ENCODE results near the gene RCOR1.

RCOR1 gene

DNA sequence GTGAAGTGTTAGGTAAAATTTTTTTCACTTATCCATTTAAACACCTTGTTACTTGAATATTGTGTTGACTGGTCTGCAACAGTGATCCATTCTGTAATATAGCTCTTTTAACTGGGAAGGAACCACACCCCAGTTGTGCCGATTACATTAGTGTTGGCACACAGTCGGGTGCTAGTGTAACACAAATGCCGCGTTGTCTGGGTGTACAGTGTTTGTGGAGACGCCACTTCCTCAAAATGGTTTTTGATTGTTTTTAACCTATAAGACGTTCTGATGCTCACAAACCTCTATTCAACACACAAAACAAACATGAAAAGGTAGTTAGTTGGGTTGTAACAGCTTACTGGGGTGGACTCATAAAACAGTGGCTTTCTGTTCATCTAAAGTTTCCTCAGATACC lies 136.8 kb downstream of the RCOR1 start:
- no peaks in the 10 kb centered on the region for H3K79me2 ChIP-seq (ENCODE audit: insufficient read depth, low read length)
- H3K9ac ChIP-seq (ENCODE audit: low read length) = no peak overlapping the region
- no peak overlapping the region for H3K4me2 ChIP-seq (ENCODE audit: low read depth, low read length, poor library complexity, severe bottlenecking)
- no peak overlapping the region for H3K4me3 ChIP-seq (ENCODE audit: insufficient read depth, low read length, poor library complexity, severe bottlenecking)
- H3F3A ChIP-seq (ENCODE audit: insufficient read depth) = no peaks in the 10 kb centered on the region
- H3K9me2 ChIP-seq (replicated peaks; ENCODE audit: insufficient read depth, low read length) = no peaks in the 10 kb centered on the region
- no peaks in the 10 kb centered on the region for H3K27me3 ChIP-seq (ENCODE audit: low read length)
- TF ChIP-seq EZH2phosphoT487 (conservative IDR thresholded peaks at IDR 0.05; ENCODE audit: low read length) = no peak
- TF ChIP-seq, protein P1, sequence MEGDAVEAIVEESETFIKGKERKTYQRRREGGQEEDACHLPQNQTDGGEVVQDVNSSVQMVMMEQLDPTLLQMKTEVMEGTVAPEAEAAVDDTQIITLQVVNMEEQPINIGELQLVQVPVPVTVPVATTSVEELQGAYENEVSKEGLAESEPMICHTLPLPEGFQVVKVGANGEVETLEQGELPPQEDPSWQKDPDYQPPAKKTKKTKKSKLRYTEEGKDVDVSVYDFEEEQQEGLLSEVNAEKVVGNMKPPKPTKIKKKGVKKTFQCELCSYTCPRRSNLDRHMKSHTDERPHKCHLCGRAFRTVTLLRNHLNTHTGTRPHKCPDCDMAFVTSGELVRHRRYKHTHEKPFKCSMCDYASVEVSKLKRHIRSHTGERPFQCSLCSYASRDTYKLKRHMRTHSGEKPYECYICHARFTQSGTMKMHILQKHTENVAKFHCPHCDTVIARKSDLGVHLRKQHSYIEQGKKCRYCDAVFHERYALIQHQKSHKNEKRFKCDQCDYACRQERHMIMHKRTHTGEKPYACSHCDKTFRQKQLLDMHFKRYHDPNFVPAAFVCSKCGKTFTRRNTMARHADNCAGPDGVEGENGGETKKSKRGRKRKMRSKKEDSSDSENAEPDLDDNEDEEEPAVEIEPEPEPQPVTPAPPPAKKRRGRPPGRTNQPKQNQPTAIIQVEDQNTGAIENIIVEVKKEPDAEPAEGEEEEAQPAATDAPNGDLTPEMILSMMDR (IDR thresholded peaks at IDR 0.05; ENCODE audit: insufficient read depth, low read length, poor library complexity, severe bottlenecking) = no peak
- H3K27ac ChIP-seq (ENCODE audit: low read depth, low read length) = no peak overlapping the region
- H3K9me3 ChIP-seq (ENCODE audit: insufficient read depth, low read length) = no peaks in the 10 kb centered on the region
- H3K36me3 ChIP-seq (ENCODE audit: low read length) = peaks cover 5% of the 10 kb centered on the region; the same call in 1 of the 2 replicates
- no peaks in the 10 kb centered on the region for H4K20me1 ChIP-seq (ENCODE audit: low read depth, low read length)
- H2AFZ ChIP-seq (ENCODE audit: low read depth, low read length, severe bottlenecking) = no peak overlapping the region

DNA sequence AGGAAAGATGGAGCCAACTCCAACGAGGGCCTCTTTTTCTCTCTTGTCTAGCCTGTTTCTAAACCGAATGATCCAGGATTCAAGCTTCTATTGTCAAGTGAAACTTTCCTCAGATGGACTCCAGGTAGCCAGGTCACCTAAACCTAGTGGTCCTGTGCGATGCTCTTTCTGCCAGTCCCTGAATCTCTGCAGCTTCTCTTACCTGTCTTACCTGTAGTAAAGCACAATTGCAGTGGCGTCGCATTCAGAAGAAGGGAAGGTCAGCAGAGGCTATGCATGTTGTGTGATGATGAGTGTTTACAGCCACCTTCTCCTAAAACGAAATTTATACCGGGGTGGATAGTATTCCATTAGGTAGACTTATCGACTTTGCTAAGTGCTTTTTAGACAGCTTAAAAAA lies 137.4 kb downstream of the RCOR1 start:
- Histone ChIP-seq H3K4me3 (ENCODE audit: insufficient read depth, low read length, poor library complexity, severe bottlenecking) (no peak overlapping the region), H3K27ac (ENCODE audit: low read depth, low read length) (no peak overlapping the region), H4K20me1 (ENCODE audit: low read depth, low read length) (no peaks in the 10 kb centered on the region), H3K27me3 (ENCODE audit: low read length) (no peaks in the 10 kb centered on the region), H3K9me3 (ENCODE audit: insufficient read depth, low read length) (no peaks in the 10 kb centered on the region), H3K79me2 (ENCODE audit: insufficient read depth, low read length) (no peaks in the 10 kb centered on the region), H3K9ac (ENCODE audit: low read length) (no peak overlapping the region), H2AFZ (ENCODE audit: low read depth, low read length, severe bottlenecking) (no peak overlapping the region), H3K9me2 (replicated peaks; ENCODE audit: insufficient read depth, low read length) (no peaks in the 10 kb centered on the region), H3K36me3 (ENCODE audit: low read length) (peaks cover 5% of the 10 kb centered on the region; the same call in 1 of the 2 replicates), H3F3A (ENCODE audit: insufficient read depth) (no peaks in the 10 kb centered on the region), H3K4me2 (ENCODE audit: low read depth, low read length, poor library complexity, severe bottlenecking) (no peak overlapping the region)
- no peak for TF ChIP-seq EZH2phosphoT487 (conservative IDR thresholded peaks at IDR 0.05; ENCODE audit: low read length)
- TF ChIP-seq, protein P1 (IDR thresholded peaks at IDR 0.05; ENCODE audit: insufficient read depth, low read length, poor library complexity, severe bottlenecking) = no peak

DNA sequence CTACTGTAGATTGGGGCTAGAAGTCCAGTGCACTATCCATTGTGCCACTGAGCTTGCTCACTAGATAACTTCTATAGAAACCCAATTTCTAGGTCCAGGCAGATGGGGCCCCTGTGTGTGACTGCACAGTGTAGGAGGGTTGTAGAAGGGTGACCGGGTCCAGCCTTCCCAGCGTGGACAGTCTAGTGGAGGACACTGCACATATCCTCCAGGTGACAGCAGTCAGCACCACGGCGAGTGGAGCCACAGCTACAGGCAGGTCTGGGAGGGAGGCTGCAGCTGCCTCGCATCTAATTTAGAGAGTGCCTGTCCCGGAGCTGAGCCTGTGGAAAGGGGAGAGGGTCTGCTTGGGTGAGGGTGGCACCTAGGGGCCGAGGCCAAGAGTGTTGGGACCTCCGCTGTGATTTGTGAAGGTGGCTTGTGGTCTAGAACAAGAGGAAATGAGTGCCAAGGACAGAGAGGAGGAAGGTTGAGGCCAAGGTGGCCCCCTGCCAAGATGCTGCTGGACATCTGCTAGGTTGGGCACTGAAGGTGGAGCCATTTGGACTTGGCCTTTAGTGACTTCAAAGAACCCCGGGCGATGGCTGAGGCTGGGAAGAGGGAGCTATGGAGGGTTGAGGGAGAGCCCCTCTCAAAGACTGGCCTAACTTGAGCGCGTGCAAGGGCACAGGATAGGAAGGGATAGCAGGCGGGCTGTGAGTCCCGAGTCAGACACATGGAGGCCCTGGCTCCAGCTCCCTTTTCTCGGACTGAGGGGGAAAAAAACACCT lies 138.8 kb downstream of the RCOR1 start:
- Histone ChIP-seq H3K4me3 (ENCODE audit: insufficient read depth, low read length, poor library complexity, severe bottlenecking) (no peak overlapping the region), H4K20me1 (ENCODE audit: low read depth, low read length) (no peaks in the 10 kb centered on the region), H3K79me2 (ENCODE audit: insufficient read depth, low read length) (no peaks in the 10 kb centered on the region), H3K27ac (ENCODE audit: low read depth, low read length) (no peak overlapping the region), H3K27me3 (ENCODE audit: low read length) (no peaks in the 10 kb centered on the region), H3K36me3 (ENCODE audit: low read length) (peaks cover 5% of the 10 kb centered on the region; the same call in 1 of the 2 replicates), H3K9ac (ENCODE audit: low read length) (no peak overlapping the region), H3K9me2 (replicated peaks; ENCODE audit: insufficient read depth, low read length) (no peaks in the 10 kb centered on the region), H3K4me2 (ENCODE audit: low read depth, low read length, poor library complexity, severe bottlenecking) (no peak overlapping the region), H3F3A (ENCODE audit: insufficient read depth) (no peaks in the 10 kb centered on the region), H3K9me3 (ENCODE audit: insufficient read depth, low read length) (no peaks in the 10 kb centered on the region), H2AFZ (ENCODE audit: low read depth, low read length, severe bottlenecking) (no peak overlapping the region)
- no peak for TF ChIP-seq EZH2phosphoT487 (conservative IDR thresholded peaks at IDR 0.05; ENCODE audit: low read length)
- TF ChIP-seq, protein P1 (IDR thresholded peaks at IDR 0.05; ENCODE audit: insufficient read depth, low read length, poor library complexity, severe bottlenecking) = no peak
